K562 (cell line): ENCODE measurements around the gene VWF. TPM values are rescaled to one million over a fixed set of nuclear protein-coding genes. Genes with fewer than 3 reads are reported as not detected.

Experiments
- ATAC-seq: fragments of 200-7000 bp; cut with Tn5 transposase; 3 replicates; pipeline ENCODE4 v1.9.1; 2020; ENCODE audit warnings: moderate library complexity
- BruUV-seq: library from RNA; stranded (reverse); fragments of 400-500 nt; replicated peaks from 2 replicates; lab custom pipeline; 2021; lab: Mats Ljungman, UMichigan
- CTCF ChIA-PET: fragments of 300-600 bp; formaldehyde crosslinking; extraction: SDS; loops from one replicate; lab custom pipeline; 2021; ENCODE audit warnings: low intra/inter-chr PET ratio; lab: Yijun Ruan, JAX
- POLR2A ChIA-PET: fragments of 300-600, 350-650 bp; sonication (Branson Sonifier 250); formaldehyde crosslinking; extraction: SDS; loops from one replicate; lab custom pipeline; 2021; ENCODE audit warnings: antibody characterized with exemption, inconsistent platforms; lab: Yijun Ruan, JAX
- DNase-seq, 4 experiments: peaks; one replicate each; pipeline versions ENCODE4 v3.0.0 to v3.0.0-alpha.2; 2011 to 2018; ENCODE audit warnings: low spot score in 3 of 4, mixed read lengths in 3 of 4; ENCODE audit errors: extremely low read depth in 1 of 4
- FAIRE-seq: peaks from 2 replicates; lab custom pipeline; 2011; peaks lifted over from hg19 to GRCh38; lab: Jason Lieb, UNC
- H2AFZ ChIP-seq: 2 replicates; pipeline ENCODE4 v1.6.0; 2011; ENCODE audit warnings: low read depth, low read length, control low read depth, inconsistent platforms
- H3K27ac ChIP-seq: fragments of 200-600 bp; 3 replicates; pipeline ENCODE4 v1.8.0; 2011; ENCODE audit warnings: low read depth, mild to moderate bottlenecking, control low read depth, inconsistent platforms, low read length, moderate library complexity, mixed read lengths; ENCODE audit errors: extremely low read depth
- H3K27me3 ChIP-seq, 2 experiments: fragments of 300-600 bp in 1 of 2; 2 replicates in 1 of 2; 3 replicates in 1 of 2; pipeline versions ENCODE4 v1.6.0 to v1.8.0; 2011; ENCODE audit warnings: inconsistent platforms in 2 of 2, low read length in 2 of 2, mild to moderate bottlenecking in 1 of 2, mixed read lengths in 1 of 2, moderate library complexity in 1 of 2; ENCODE audit not compliant: control insufficient read depth in 2 of 2, insufficient read depth in 2 of 2
- H3K36me3 ChIP-seq: fragments of 300-600 bp; 3 replicates; pipeline ENCODE4 v1.8.0; 2011; ENCODE audit warnings: mild to moderate bottlenecking, low read length, inconsistent platforms; ENCODE audit not compliant: control insufficient read depth, insufficient read depth
- H3K4me1 ChIP-seq, 2 experiments: fragments of 200-600 bp in 1 of 2; replicated peaks in 1 of 2; 2 replicates in 1 of 2; 3 replicates in 1 of 2; pipeline versions ENCODE4 v1.5.1 to v1.8.0; 2011; ENCODE audit warnings: inconsistent platforms in 2 of 2, low read length in 2 of 2, mild to moderate bottlenecking in 1 of 2, mixed read lengths in 1 of 2, moderate library complexity in 1 of 2; ENCODE audit not compliant: control insufficient read depth in 2 of 2, insufficient read depth in 2 of 2
- H3K4me2 ChIP-seq: 2 replicates; pipeline ENCODE4 v1.6.1; 2011; ENCODE audit warnings: low read length, control low read depth, inconsistent platforms, mixed read lengths; ENCODE audit not compliant: insufficient read depth
- H3K4me3 ChIP-seq: fragments of 200-600 bp; sonication (generic), shearing (Covaris generic); 2 replicates; pipeline ENCODE4 v1.5.1; 2016; ENCODE audit warnings: control low read depth, inconsistent platforms
- H3K79me2 ChIP-seq: fragments of 200-600 bp; 3 replicates; pipeline ENCODE4 v1.8.0; 2011; ENCODE audit warnings: low read length, inconsistent platforms; ENCODE audit not compliant: control insufficient read depth, insufficient read depth
- H3K9ac ChIP-seq, 2 experiments: 2 replicates each; pipeline versions ENCODE4 v1.6.0 to v1.6.1; 2011; ENCODE audit warnings: low read depth in 2 of 2, low read length in 2 of 2, control low read depth in 1 of 2, inconsistent platforms in 1 of 2, mild to moderate bottlenecking in 1 of 2, mixed read lengths in 1 of 2; ENCODE audit not compliant: insufficient read depth in 1 of 2
- H3K9me1 ChIP-seq: one replicate; pipeline ENCODE4 v1.6.0; 2011; ENCODE audit warnings: inconsistent platforms, mild to moderate bottlenecking, low read length, moderate library complexity; ENCODE audit not compliant: control insufficient read depth, insufficient read depth
- H3K9me3 ChIP-seq: replicated peaks from 2 replicates; pipeline ENCODE4 v1.5.1; 2011; ENCODE audit warnings: low read depth, low read length, inconsistent platforms; ENCODE audit not compliant: control insufficient read depth, insufficient read depth
- H4K20me1 ChIP-seq: replicated peaks from 2 replicates; pipeline ENCODE4 v1.6.1; 2011; ENCODE audit warnings: low read length, inconsistent platforms, mixed read lengths; ENCODE audit not compliant: control insufficient read depth, insufficient read depth
- MTA3 ChIP-seq: fragments of 450-650 bp; formaldehyde crosslinking; IDR thresholded peaks from 2 replicates; pipeline ENCODE4 v1.6.1; 2017; ENCODE audit warnings: mild to moderate bottlenecking, borderline replicate concordance
- PHTF2 ChIP-seq: fragments of 250-450 bp; sonication (Bioruptor Pico); IDR thresholded peaks from 2 replicates; pipeline ENCODE4 v1.5.0; 2021; ENCODE audit warnings: mild to moderate bottlenecking
- POLR2G ChIP-seq: fragments of 200-400 bp; formaldehyde crosslinking; IDR thresholded peaks from 2 replicates; pipeline ENCODE4 v1.6.1; 2017; ENCODE audit warnings: low read depth, mild to moderate bottlenecking, antibody characterized with exemption, low read length, moderate library complexity
- SFPQ ChIP-seq: fragments of 200-400 bp; formaldehyde crosslinking; IDR thresholded peaks from 2 replicates; pipeline ENCODE4 v1.6.1; 2017; ENCODE audit warnings: mild to moderate bottlenecking, low read depth, low read length, moderate library complexity
- SREBF1 ChIP-seq: fragments of 150-350 bp; IDR thresholded peaks from 2 replicates; pipeline ENCODE4 v1.6.1; 2014; ENCODE audit warnings: antibody characterized with exemption, low read depth, low read length, borderline replicate concordance
- ZNF253 ChIP-seq: fragments of 250-450 bp; sonication (Bioruptor Pico); conservative IDR thresholded peaks from 2 replicates; pipeline ENCODE4 v1.6.1; 2021; ENCODE audit warnings: mild to moderate bottlenecking
- ZNF41 ChIP-seq: fragments of 250-450 bp; sonication (Bioruptor Pico); conservative IDR thresholded peaks from 2 replicates; pipeline ENCODE4 v1.4.0; 2020; ENCODE audit warnings: mild to moderate bottlenecking
- WGBS: fragments of 100-300 bp; shearing (Covaris generic); methylation state at CpG from one replicate; pipeline ENCODE4 v1.1.6; 2016; ENCODE audit warnings: low coverage, mixed read lengths; ENCODE audit not compliant: insufficient coverage; ENCODE audit errors: missing lambda C conversion rate; 5-methylcytosine and 5-hydroxymethylcytosine counted together
- in situ Hi-C: fragments of 300-500 bp; cut with MboI; formaldehyde crosslinking; loops from 4 replicates; pipeline ENCODE4 v1.15.0; 2018; ENCODE audit warnings: inconsistent platforms, mixed read lengths
- intact Hi-C: fragments of 100-400 bp; cut with micrococcal nuclease; formaldehyde crosslinking; loops from 2 replicates; pipeline ENCODE4 v1.14.2; 2022
- polyA plus RNA-seq, 8 experiments: library from polyadenylated mRNA; depleted of rRNA in 4 of 8; stranded (reverse) in 5 of 8; unstranded in 3 of 8; fragments of >200 nt; fragmentation: Nextera tagmentation in 2 of 8; fragmentation: Illumina TruSeq in 1 of 8; extraction: Ambion mirVana in 2 of 8; extraction: Trizol in 1 of 8; gene quantifications; 2 replicates each; pipeline versions ENCODE4 v1.2.1 to v1.2.3, GENCODE V29; 2011 to 2014; ENCODE audit warnings: inconsistent platforms in 1 of 8, missing spikeins in 1 of 8
- total RNA-seq, 7 experiments: library from RNA; depleted of rRNA in 6 of 7; stranded (reverse); fragments of >200 nt in 6 of 7; fragmentation: Illumina TruSeq in 2 of 7; extraction: Trizol in 2 of 7; gene quantifications; 2 replicates each; pipeline versions ENCODE4 v1.2.1 to v1.2.3, GENCODE V29; 2011 to 2021; ENCODE audit warnings: low replicate concordance in 1 of 7

VWF gene
- total and polyA plus RNA-seq, 9 of the 15 experiments (the other 6 are each of a cell fraction or from before 2014, with no cell fraction given), result 0.53 TPM; not detected in 8

- no peaks in the 10 kb centered on the region for H3K79me2 ChIP-seq
- POLR2A ChIA-PET, result no interaction called here
- no peak for DNase-seq
- no peaks in the 10 kb centered on the region for H3K9me3 ChIP-seq
- TF ChIP-seq PHTF2 (CRISPR knock-in tag) (no peak), POLR2G (no peak), MTA3 (no peak), SREBF1 (no peak), SFPQ (no peak), ZNF253 (CRISPR knock-in tag) (no peak), ZNF41 (CRISPR knock-in tag) (no peak)
- H2AFZ ChIP-seq, result no peak overlapping the region
- no peak overlapping the region for H3K9ac ChIP-seq
- no peaks in the 10 kb centered on the region for H3K36me3 ChIP-seq
- no peak overlapping the region for H3K4me2 ChIP-seq
- no peak overlapping the region for H3K27ac ChIP-seq
- no TSS peak for BruUV-seq
- H4K20me1 ChIP-seq, result peaks cover 4% of the 10 kb centered on the region; the same call in 1 of the 2 replicates
- H3K27me3 ChIP-seq, result peaks cover 0 to 28% of the 10 kb centered on the region in 2 experiments; a peak in 4 of 5 replicates
- WGBS, result 2% methylated on average over 10 of the region's 15 CpGs
- in situ Hi-C loops (no loop called here), intact Hi-C loops (no loop called here)
- CTCF ChIA-PET, result no interaction called here
- no peak for ATAC-seq
- FAIRE-seq, result no peak
- no peaks in the 10 kb centered on the region for H3K4me1 ChIP-seq
- H3K4me3 ChIP-seq, result no peak overlapping the region
- no peaks in the 10 kb centered on the region for H3K9me1 ChIP-seq
Measured at GRCh38 chr12:5921966-5922899, 202.2 kb downstream of the VWF start.
